Large intestine (tissue), 3 donors: ENCODE data around the gene TRAF3IP3. TPM values are rescaled to one million over a fixed set of nuclear protein-coding genes. Genes with fewer than 3 reads are reported as not detected.

Experiments
- DNase-seq, 2 donors: peaks; one replicate each; pipeline versions ENCODE4 v3.0.0 to v3.0.0-alpha.2; 2013
- H3K27ac ChIP-seq: one replicate; pipeline ENCODE4 v1.5.1; 2013; ENCODE audit warnings: low read length
- H3K27me3 ChIP-seq: 2 replicates; pipeline ENCODE4 v1.6.1; 2013; ENCODE audit warnings: low read length; ENCODE audit not compliant: control insufficient read depth, insufficient read depth
- H3K36me3 ChIP-seq: 2 replicates; pipeline ENCODE4 v1.6.1; 2013; ENCODE audit warnings: low read length; ENCODE audit not compliant: control insufficient read depth, insufficient read depth
- H3K4me1 ChIP-seq: one replicate; pipeline ENCODE4 v1.6.1; 2013; ENCODE audit warnings: low read length; ENCODE audit not compliant: control insufficient read depth, insufficient read depth
- H3K4me3 ChIP-seq: one replicate; pipeline ENCODE4 v1.5.1; 2013; ENCODE audit warnings: low read length
- H3K9me3 ChIP-seq: one replicate; pipeline ENCODE4 v1.6.1; 2013; ENCODE audit warnings: mild to moderate bottlenecking, low read depth, low read length, moderate library complexity; ENCODE audit not compliant: control insufficient read depth
- WGBS: methylation state at CpG from one replicate; pipeline ENCODE4 v1.1.5; 2013; ENCODE audit warnings: low lambda C conversion rate; ENCODE audit not compliant: insufficient coverage; 5-methylcytosine and 5-hydroxymethylcytosine counted together
- polyA plus RNA-seq: library from polyadenylated mRNA; unstranded; fragments of 120-200 nt; gene quantifications from one replicate; pipeline ENCODE4 v1.2.1, GENCODE V29; 2013

The TRAF3IP3 gene
- polyA plus RNA-seq, 1 donor: 21.0 TPM

DNA sequence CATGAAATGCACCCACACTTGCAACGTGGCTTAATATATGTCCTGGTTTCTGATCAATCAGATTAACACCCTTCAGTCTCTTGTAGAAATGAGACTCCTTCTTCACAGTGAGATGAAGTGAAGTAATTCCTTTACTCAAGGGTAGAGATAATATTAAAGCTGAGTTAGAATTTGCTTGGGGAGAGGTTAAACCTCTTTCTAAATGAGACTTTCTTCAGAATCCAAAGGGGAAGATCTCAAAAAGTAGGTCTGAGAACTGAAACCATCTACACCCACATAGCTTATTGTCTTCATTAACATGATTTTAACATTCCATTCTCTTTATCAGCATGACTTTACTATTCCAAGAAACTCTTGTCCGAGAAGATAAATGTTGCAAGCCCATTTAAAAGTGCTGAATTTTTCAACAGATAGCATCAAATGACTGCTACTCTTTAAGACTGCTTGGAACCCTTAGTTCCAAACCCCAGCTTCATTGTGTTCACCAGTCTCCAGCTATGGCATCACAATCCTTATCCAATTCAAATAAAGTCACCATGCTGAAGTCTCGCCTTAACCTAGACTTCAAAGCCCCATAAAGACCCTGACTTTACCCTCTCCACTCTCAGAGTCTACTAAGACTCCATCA is 19.2 kb upstream of the TRAF3IP3 start:
- WGBS: 100% methylated on average over 1 of the region's 3 CpGs
- no peaks in the 10 kb centered on the region for H3K27me3 ChIP-seq
- DNase-seq: no peak
- no peaks in the 10 kb centered on the region for H3K36me3 ChIP-seq
- H3K4me3 ChIP-seq: no peak overlapping the region
- peaks cover 10% of the 10 kb centered on the region for H3K4me1 ChIP-seq
- no peaks in the 10 kb centered on the region for H3K9me3 ChIP-seq
- no peak overlapping the region for H3K27ac ChIP-seq

DNA sequence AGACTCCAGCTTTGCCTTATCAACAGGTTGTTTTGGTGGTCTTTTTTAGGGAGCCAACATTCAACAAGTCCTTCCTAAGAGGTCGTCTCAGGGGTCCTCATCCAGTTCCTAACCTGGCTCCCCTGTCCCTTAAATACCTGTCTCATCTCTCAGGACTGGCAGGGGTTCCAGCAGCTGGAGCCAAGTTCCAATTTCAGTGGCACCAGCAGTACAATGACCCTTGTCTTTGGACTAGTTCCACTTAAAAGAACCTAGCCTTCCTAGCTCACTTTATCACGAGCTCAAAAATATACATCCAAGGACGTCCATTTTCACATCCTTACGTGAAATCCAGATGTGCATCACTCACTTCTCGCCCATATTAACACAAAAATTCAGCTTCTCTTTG is 18.7 kb upstream of the TRAF3IP3 start:
- Histone ChIP-seq H3K27me3 (no peaks in the 10 kb centered on the region), H3K27ac (no peak overlapping the region), H3K4me1 (peaks cover 15% of the 10 kb centered on the region), H3K4me3 (no peak overlapping the region), H3K9me3 (no peaks in the 10 kb centered on the region), H3K36me3 (no peaks in the 10 kb centered on the region)
- 100% methylated on average over 1 of the region's 5 CpGs for WGBS
- no peak for DNase-seq

DNA sequence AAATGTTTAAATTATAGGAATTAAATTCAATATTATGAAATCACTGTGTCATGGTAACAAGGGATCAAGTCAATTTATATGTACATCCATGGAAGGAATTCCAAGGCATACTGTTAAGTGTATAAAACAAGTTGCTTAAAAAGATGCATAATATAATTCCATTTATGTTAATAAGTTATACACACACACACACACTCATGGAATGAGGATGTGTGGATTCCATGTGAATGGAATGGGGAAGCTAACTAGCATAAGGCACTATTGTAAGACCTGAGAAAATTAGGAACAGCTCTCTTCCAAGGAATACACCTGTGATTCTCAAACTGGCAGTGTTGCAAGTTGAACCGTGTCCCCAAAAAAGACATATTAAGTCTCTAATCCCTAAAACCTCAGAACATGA is 17.6 kb upstream of the TRAF3IP3 start:
- WGBS: no CpG with 5 or more reads among the region's 1 CpG
- Histone ChIP-seq H3K27me3 (no peaks in the 10 kb centered on the region), H3K9me3 (no peaks in the 10 kb centered on the region), H3K36me3 (no peaks in the 10 kb centered on the region), H3K27ac (no peak overlapping the region), H3K4me3 (no peak overlapping the region), H3K4me1 (peaks cover 25% of the 10 kb centered on the region)
- no peak for DNase-seq

DNA sequence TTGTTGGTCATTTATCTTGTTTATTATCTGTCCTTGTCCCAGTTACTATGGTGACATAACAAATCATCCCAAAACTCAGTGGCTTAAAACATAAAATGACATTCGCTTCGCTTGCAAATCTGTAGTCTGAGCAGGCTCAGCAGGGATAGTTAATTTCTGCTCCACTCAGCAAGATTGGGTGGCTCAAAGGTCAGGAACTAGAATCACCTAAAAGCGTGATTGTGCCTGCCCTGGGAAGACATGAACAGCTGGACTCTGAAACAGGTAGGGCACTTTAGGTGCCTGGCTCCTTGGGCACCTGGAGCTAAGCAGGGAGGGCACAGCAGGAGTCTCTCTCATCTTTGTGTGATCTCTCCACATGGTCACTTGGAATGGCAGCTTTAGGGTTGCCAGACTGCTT is 14.7 kb upstream of the TRAF3IP3 start:
- no CpG with 5 or more reads among the region's 3 CpGs for WGBS
- H3K9me3 ChIP-seq: no peaks in the 10 kb centered on the region
- no peak overlapping the region for H3K4me3 ChIP-seq
- H3K27me3 ChIP-seq: no peaks in the 10 kb centered on the region
- H3K36me3 ChIP-seq: no peaks in the 10 kb centered on the region
- DNase-seq: peak; percentile 40 to 73
- H3K27ac ChIP-seq: peak overlapping the region; percentile 49
- peaks cover 26% of the 10 kb centered on the region for H3K4me1 ChIP-seq

DNA sequence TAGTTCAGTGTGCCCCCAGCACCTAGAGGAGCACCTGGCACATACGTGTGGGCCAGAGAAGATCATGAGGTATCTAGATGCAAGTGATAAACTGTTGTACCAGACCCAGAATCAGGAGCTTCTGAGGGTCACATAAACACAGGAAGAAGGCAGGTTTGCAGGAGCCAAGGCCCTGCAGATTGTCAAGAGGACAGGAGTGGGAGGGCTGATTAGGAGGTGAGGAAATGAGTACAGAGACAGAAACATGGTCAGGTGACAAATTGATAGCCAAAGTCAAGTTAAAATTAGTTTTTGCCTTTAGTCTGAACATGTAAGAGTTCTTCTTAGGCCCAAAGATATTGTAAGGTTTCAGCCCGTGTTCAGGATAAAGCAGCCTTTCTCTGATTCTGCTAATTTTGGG is 14.0 kb upstream of the TRAF3IP3 start:
- Histone ChIP-seq H3K4me1 (peaks cover 26% of the 10 kb centered on the region), H3K27me3 (no peaks in the 10 kb centered on the region), H3K9me3 (no peaks in the 10 kb centered on the region), H3K27ac (peak overlapping the region; percentile 49), H3K4me3 (no peak overlapping the region), H3K36me3 (no peaks in the 10 kb centered on the region)
- no CpG with 5 or more reads among the region's 2 CpGs for whole genome bisulfite sequencing
- DNase-seq: peak in 1 of 2 donors; percentile 42

DNA sequence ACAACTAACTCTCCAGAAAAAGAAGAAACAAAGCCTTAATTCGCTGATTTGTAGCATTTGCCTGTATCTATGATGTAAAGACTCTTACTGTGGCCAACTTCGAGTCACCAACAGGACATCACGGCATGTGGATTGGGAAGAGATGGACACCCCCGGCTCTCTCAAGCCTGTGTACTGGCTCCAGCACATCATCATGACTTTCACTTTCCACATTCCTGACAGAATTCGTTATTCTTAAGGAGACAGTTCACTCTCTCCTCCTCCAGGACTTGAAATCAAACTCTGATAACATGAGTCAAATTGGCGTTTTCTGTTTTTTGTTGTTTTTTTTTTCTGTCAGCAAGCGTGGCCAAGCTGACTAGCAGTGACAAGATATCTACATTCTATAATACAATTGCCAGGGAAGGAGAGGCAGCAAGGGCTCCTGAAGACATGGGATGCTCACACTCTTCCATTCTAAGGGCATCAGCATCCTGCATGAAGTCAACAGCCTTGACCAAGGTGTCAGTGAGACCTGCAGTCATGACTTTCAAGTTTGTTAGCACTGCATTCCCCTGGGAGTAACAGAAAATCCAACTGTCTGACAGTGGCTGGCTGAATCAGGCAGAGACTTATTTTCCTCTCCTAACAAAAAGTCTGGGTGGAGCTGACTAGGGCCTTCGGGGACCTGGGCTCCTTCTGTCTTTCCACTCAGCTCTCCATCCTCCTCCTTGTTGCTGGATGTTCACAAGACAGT is 13.3 kb upstream of the TRAF3IP3 start:
- no peaks in the 10 kb centered on the region for H3K9me3 ChIP-seq
- H3K4me3 ChIP-seq: no peak overlapping the region
- 67% methylated on average over 2 of the region's 8 CpGs for WGBS
- peak overlapping the region; percentile 49 for H3K27ac ChIP-seq
- no peaks in the 10 kb centered on the region for H3K27me3 ChIP-seq
- no peaks in the 10 kb centered on the region for H3K36me3 ChIP-seq
- peaks cover 33% of the 10 kb centered on the region for H3K4me1 ChIP-seq
- DNase-seq: peak in 1 of 2 donors; percentile 47

DNA sequence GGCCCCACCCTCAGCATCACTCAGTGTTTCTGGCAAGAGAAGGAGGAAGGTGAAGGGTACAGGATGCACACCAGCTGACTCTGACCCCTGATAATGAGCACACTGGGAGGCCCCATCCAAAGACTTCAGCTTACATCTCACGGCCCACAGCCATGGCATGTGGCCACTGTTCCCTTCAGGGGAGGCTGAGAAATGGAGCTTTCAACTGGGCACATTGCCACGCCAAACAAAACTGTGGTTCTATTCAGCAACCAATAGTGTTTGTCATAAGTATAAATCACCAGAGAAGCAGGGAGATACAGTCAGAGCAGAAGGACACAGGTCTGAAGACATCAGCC is 12.7 kb upstream of the TRAF3IP3 start:
- DNase-seq: no peak
- H3K9me3 ChIP-seq: no peaks in the 10 kb centered on the region
- peaks cover 36% of the 10 kb centered on the region for H3K4me1 ChIP-seq
- no CpG with 5 or more reads among the region's 2 CpGs for WGBS
- H3K27me3 ChIP-seq: no peaks in the 10 kb centered on the region
- H3K4me3 ChIP-seq: no peak overlapping the region
- H3K27ac ChIP-seq: no peak overlapping the region
- no peaks in the 10 kb centered on the region for H3K36me3 ChIP-seq

DNA sequence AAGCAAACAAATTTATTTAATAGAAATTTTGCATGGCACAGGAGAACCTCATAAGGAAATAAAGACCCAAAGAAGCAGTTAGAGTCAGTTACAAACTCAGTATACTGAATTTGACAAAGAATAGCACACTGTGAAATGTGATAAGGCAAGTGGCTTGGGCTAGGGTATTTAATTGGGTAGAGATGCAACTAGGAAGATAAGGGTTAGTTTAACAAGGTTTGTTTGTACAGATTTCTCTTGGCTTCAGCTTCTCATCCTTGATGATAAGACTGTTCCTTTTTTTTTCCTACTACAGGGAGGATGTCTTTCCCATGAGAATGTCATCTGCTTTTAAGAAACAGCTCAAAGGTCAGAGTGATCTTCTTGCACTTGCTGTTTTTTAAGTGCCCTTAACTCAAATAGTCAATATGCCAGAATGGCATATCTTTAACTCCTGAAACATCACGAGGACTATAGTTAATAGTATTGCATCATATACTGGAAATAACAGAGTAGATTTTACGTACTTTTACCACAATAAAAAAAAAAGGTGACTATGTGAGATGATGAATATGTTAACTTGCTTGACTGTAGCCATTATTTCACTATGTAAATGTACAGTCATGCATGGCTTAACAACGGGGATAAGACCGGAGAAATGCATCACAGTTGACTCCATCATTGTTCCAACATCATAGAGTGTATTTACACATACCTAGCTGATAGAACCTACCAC is 9.2 kb upstream of the TRAF3IP3 start:
- 0% methylated on average over 1 of the region's 4 CpGs for WGBS
- no peak overlapping the region for H3K4me3 ChIP-seq
- no peaks in the 10 kb centered on the region for H3K9me3 ChIP-seq
- peak; percentile 69 to 87 for DNase-seq
- no peaks in the 10 kb centered on the region for H3K27me3 ChIP-seq
- peaks cover 30% of the 10 kb centered on the region for H3K4me1 ChIP-seq
- H3K36me3 ChIP-seq: no peaks in the 10 kb centered on the region
- peak overlapping the region; percentile 64 for H3K27ac ChIP-seq

DNA sequence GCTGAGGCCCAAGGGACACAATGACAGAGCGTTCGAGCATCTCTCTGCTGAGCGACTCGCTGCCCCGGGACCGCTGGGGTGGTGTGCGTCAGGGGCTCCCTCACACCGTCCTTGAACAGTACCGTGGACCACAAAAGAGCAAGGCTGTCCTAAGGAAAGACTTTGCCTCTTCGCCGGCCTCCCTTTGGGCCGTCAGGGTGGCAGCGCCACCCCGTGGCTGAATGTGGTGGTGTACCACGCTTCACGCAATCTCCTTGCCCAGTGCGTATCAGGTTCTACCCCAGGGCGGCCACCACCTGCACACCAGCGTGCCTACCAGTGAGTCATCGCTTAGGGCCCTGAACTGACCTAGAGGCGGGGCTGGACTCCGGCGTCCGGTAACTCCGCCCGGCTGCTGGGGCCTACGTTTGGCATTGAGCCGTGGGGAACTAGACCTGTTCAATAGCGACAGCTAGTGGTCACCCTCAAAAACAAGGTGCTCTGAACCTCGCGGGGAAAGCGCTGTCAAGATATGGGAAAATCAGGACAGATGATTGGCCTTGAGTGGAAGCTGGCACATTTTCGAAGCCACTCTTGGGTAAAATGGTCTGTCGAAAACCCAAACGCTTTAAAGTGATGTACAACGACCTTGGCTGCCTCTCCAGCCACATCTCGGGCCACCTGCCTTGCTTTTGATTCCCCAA is 8.1 kb upstream of the TRAF3IP3 start:
- Histone ChIP-seq H3K36me3 (no peaks in the 10 kb centered on the region), H3K27me3 (no peaks in the 10 kb centered on the region), H3K4me3 (peak overlapping the region; percentile 7), H3K4me1 (peaks cover 22% of the 10 kb centered on the region), H3K9me3 (no peaks in the 10 kb centered on the region), H3K27ac (peak overlapping the region; percentile 64)
- peak; percentile 97 to 98 for DNase-seq
- WGBS: no CpG with 5 or more reads among the region's 37 CpGs

DNA sequence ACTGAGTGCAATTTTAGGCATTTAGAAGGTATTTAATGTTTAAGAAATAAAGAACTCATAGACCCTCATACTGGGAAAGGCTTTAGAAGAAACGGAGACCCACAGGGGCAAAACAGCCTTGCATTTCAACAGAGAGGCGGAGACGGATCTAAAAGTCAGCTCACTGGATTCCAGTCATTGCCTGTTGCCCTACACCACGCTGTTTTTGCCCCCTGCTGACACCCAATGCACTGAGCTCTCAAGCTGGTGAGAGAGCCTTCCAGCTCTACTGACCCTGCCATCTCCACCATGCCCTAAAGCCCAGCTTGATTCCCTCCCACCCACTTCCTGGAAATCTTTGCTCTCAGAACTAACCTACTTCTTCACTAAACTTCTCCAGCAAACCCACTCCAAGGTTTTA is 7.2 kb upstream of the TRAF3IP3 start:
- DNase-seq: no peak
- no peaks in the 10 kb centered on the region for H3K36me3 ChIP-seq
- H3K4me3 ChIP-seq: no peak overlapping the region
- H3K4me1 ChIP-seq: peaks cover 16% of the 10 kb centered on the region
- no peak overlapping the region for H3K27ac ChIP-seq
- no peaks in the 10 kb centered on the region for H3K27me3 ChIP-seq
- WGBS: no CpG with 5 or more reads among the region's 4 CpGs
- H3K9me3 ChIP-seq: no peaks in the 10 kb centered on the region
